RPMI7951 (cell line): ENCODE data around the gene LBHD2. TPM values are rescaled to one million over a fixed set of nuclear protein-coding genes. Genes with fewer than 3 reads are reported as not detected.
"Not testable (repeated sequence)": the region's sequence is repeated elsewhere in the genome, so short reads cannot be mapped to it uniquely, and the experiment has no call there.

ENCODE experiments used
- DNase-seq: peaks from one replicate; pipeline ENCODE4 v3.0.0-alpha.2; 2012; ENCODE audit warnings: low read depth
- total RNA-seq: library from RNA; depleted of rRNA; stranded (reverse); fragments of >200 nt; shearing (Covaris generic); gene quantifications from 2 replicates; pipeline ENCODE4 v1.2.3, GENCODE V29; 2014

Gene LBHD2
- total RNA-seq, 1 experiment from 2014 or later, result not detected

GRCh38 chr14:103104654-103105452, 20.8 kb downstream of the LBHD2 start:
- peak; percentile 47 for DNase-seq

GRCh38 chr14:103105580-103106150, 21.7 kb downstream of the LBHD2 start:
- DNase-seq, result no peak

- no peak for DNase-seq
Measured at GRCh38 chr14:103107455-103107854, 23.4 kb downstream of the LBHD2 start.

- DNase-seq, result no peak
Measured at GRCh38 chr14:103107941-103108748, 24.1 kb downstream of the LBHD2 start.

- DNase-seq, result peak; percentile 73
Measured at GRCh38 chr14:103108749-103109207, 24.8 kb downstream of the LBHD2 start.

GRCh38 chr14:103109535-103110441, 25.8 kb downstream of the LBHD2 start:
- peak; percentile 88 for DNase-seq

- peak; percentile 17 for DNase-seq
Measured at GRCh38 chr14:103110681-103111231, 26.7 kb downstream of the LBHD2 start.

- DNase-seq, result no peak
Measured at GRCh38 chr14:103111232-103111868, 27.3 kb downstream of the LBHD2 start.

- DNase-seq, result no peak
Measured at GRCh38 chr14:103112400-103113243, 28.6 kb downstream of the LBHD2 start.

- DNase-seq, result no peak
Measured at GRCh38 chr14:103113303-103113702, 29.3 kb downstream of the LBHD2 start.

- DNase-seq, result no peak
Measured at GRCh38 chr14:103113774-103114173, 29.8 kb downstream of the LBHD2 start.

GRCh38 chr14:103115086-103115679, 31.2 kb downstream of the LBHD2 start:
- DNase-seq, result peak; percentile 42

GRCh38 chr14:103115845-103116572, 32.0 kb downstream of the LBHD2 start:
- DNase-seq, result no peak

GRCh38 chr14:103116636-103117035, 32.6 kb downstream of the LBHD2 start:
- DNase-seq, result no peak

- not testable (repeated sequence) for DNase-seq
Measured at GRCh38 chr14:103117499-103117898, 33.5 kb downstream of the LBHD2 start.

- no peak for DNase-seq
Measured at GRCh38 chr14:103118018-103118662, 34.1 kb downstream of the LBHD2 start.

- DNase-seq, result no peak
Measured at GRCh38 chr14:103118663-103119404, 34.8 kb downstream of the LBHD2 start.
